GM12878 (cell line): ENCODE results near the gene INHBA. TPM values are rescaled to one million over a fixed set of nuclear protein-coding genes. Genes with fewer than 3 reads are reported as not detected.

Experiments used
- ATAC-seq: fragments of 200-7000 bp; cut with Tn5 transposase; 3 replicates; pipeline ENCODE4 v1.9.1; 2020; ENCODE audit warnings: mild to moderate bottlenecking, moderate library complexity
- BruUV-seq: library from RNA; stranded (reverse); fragments of 400-500 nt; replicated peaks from 2 replicates; lab custom pipeline; 2021; lab: Mats Ljungman, UMichigan
- CTCF ChIA-PET: fragments of 300-600 bp; sonication (Branson Sonifier 250); formaldehyde crosslinking; extraction: SDS; loops from one replicate; lab custom pipeline; 2021; ENCODE audit warnings: inconsistent platforms; lab: Yijun Ruan, JAX
- POLR2A ChIA-PET: fragments of 350-600 bp; formaldehyde crosslinking; extraction: SDS; loops from one replicate; lab custom pipeline; 2021; ENCODE audit warnings: inconsistent platforms; lab: Charles Lee
- RAD21 ChIA-PET: fragments of 300-600 bp; sonication (Branson Sonifier 250); formaldehyde crosslinking; loops from one replicate; lab custom pipeline; 2023; ENCODE audit warnings: antibody characterized with exemption; ENCODE audit not compliant: unreplicated experiment; lab: Charles Lee
- SMC1A ChIA-PET: fragments of 300-600 bp; sonication (Branson Sonifier 250); formaldehyde crosslinking; loops from one replicate; lab custom pipeline; 2023; ENCODE audit not compliant: unreplicated experiment, uncharacterized antibody; lab: Charles Lee
- DNase-seq: peaks from one replicate; pipeline ENCODE4 v3.0.0-alpha.2; 2011; ENCODE audit warnings: low read depth, low spot score
- FAIRE-seq: peaks from 3 replicates; lab custom pipeline; 2011; peaks lifted over from hg19 to GRCh38; lab: Jason Lieb, UNC
- H2AFZ ChIP-seq: 2 replicates; pipeline ENCODE4 v1.6.0; 2011; ENCODE audit warnings: low read depth, low read length, control low read depth; ENCODE audit not compliant: control insufficient read depth
- H3K27ac ChIP-seq: 2 replicates; pipeline ENCODE4 v1.5.1; 2011; ENCODE audit warnings: control low read depth; ENCODE audit not compliant: control insufficient read depth, insufficient read depth
- H3K27me3 ChIP-seq, 2 experiments: replicated peaks in 1 of 2; 2 replicates each; pipeline versions ENCODE4 v1.6.0 to v1.6.1; 2011; ENCODE audit warnings: low read length in 1 of 2; ENCODE audit not compliant: control insufficient read depth in 2 of 2, insufficient read depth in 2 of 2
- H3K36me3 ChIP-seq, 2 experiments: 2 replicates each; pipeline ENCODE4 v1.5.1; 2011; ENCODE audit warnings: low read length in 1 of 2; ENCODE audit not compliant: control insufficient read depth in 2 of 2, insufficient read depth in 2 of 2
- H3K4me1 ChIP-seq: 2 replicates; pipeline ENCODE4 v1.6.1; 2011; ENCODE audit warnings: mild to moderate bottlenecking, low read length, moderate library complexity, mixed read lengths; ENCODE audit not compliant: control insufficient read depth, insufficient read depth
- H3K4me2 ChIP-seq: 2 replicates; pipeline ENCODE4 v1.6.0; 2011; ENCODE audit warnings: control low read depth; ENCODE audit not compliant: control insufficient read depth, insufficient read depth
- H3K4me3 ChIP-seq: fragments of 200-600 bp; sonication (generic); 2 replicates; pipeline ENCODE4 v1.5.1; 2016
- H3K79me2 ChIP-seq: 2 replicates; pipeline ENCODE4 v1.6.0; 2011; ENCODE audit warnings: low read length; ENCODE audit not compliant: control insufficient read depth, insufficient read depth
- H3K9ac ChIP-seq: 2 replicates; pipeline ENCODE4 v1.8.0; 2011; ENCODE audit warnings: low read length, control low read depth, mixed read lengths; ENCODE audit not compliant: control insufficient read depth, insufficient read depth
- H3K9me3 ChIP-seq: replicated peaks from 3 replicates; pipeline ENCODE4 v1.5.1; 2011; ENCODE audit warnings: mild to moderate bottlenecking, low read length; ENCODE audit not compliant: control insufficient read depth, insufficient read depth
- H4K20me1 ChIP-seq: 2 replicates; pipeline ENCODE4 v1.6.0; 2011; ENCODE audit not compliant: control insufficient read depth, insufficient read depth
- CHD1 ChIP-seq: IDR thresholded peaks from 2 replicates; pipeline ENCODE4 v1.6.1; 2012; ENCODE audit warnings: low read depth, low read length, improper control_type of control experiment
- SPI1 ChIP-seq: IDR thresholded peaks from 2 replicates; pipeline ENCODE4 v1.6.1; 2011; ENCODE audit warnings: low read depth, mild to moderate bottlenecking, low read length, moderate library complexity, borderline replicate concordance; ENCODE audit not compliant: insufficient read depth
- STAT3 ChIP-seq: IDR thresholded peaks from 2 replicates; pipeline ENCODE4 v1.6.1; 2011; ENCODE audit warnings: low read depth, low read length, improper control_type of control experiment
- WGBS: methylation state at CpG from one replicate; pipeline ENCODE4 v1.1.6; 2016; ENCODE audit warnings: low lambda C conversion rate; ENCODE audit not compliant: insufficient replicate concordance, insufficient coverage; ENCODE audit errors: missing lambda C conversion rate; 5-methylcytosine and 5-hydroxymethylcytosine counted together
- in situ Hi-C: fragments of 300-500 bp; cut with MboI; formaldehyde crosslinking; loops from 9 replicates; pipeline ENCODE4 v1.14.3; 2018; ENCODE audit warnings: mixed read lengths
- intact Hi-C: fragments of 100-400 bp; cut with micrococcal nuclease; formaldehyde crosslinking; loops from one replicate; pipeline ENCODE4 v1.14.2; 2022; ENCODE audit not compliant: unreplicated experiment
- polyA plus RNA-seq, 11 experiments: library from polyadenylated mRNA; depleted of rRNA in 4 of 11; unstranded in 6 of 11; stranded (reverse) in 5 of 11; fragments of >200 nt; fragmentation: Nextera tagmentation in 4 of 11; fragmentation: Illumina TruSeq in 1 of 11; extraction: Ambion mirVana in 4 of 11; extraction: Trizol in 1 of 11; gene quantifications; 1 replicate in 1 of 11; 2 replicates in 10 of 11; pipeline versions ENCODE4 v1.2.1 to v1.2.3, GENCODE V29; 2011 to 2016; ENCODE audit warnings: inconsistent platforms in 2 of 11, missing spikeins in 2 of 11, low read depth in 1 of 11
- total RNA-seq, 4 experiments: library from RNA; depleted of rRNA in 3 of 4; stranded (reverse); fragments of >200 nt in 3 of 4; fragmentation: Illumina TruSeq in 1 of 4; extraction: Trizol in 1 of 4; gene quantifications; 2 replicates each; pipeline versions ENCODE4 v1.2.1 to v1.2.3, GENCODE V29; 2013 to 2021

Gene INHBA
- total and polyA plus RNA-seq, 10 of the 15 experiments (the other 5 are each of a cell fraction or from before 2014, with no cell fraction given) = 0.04 to 0.05 (median 0.05) TPM; not detected in 6

DNA sequence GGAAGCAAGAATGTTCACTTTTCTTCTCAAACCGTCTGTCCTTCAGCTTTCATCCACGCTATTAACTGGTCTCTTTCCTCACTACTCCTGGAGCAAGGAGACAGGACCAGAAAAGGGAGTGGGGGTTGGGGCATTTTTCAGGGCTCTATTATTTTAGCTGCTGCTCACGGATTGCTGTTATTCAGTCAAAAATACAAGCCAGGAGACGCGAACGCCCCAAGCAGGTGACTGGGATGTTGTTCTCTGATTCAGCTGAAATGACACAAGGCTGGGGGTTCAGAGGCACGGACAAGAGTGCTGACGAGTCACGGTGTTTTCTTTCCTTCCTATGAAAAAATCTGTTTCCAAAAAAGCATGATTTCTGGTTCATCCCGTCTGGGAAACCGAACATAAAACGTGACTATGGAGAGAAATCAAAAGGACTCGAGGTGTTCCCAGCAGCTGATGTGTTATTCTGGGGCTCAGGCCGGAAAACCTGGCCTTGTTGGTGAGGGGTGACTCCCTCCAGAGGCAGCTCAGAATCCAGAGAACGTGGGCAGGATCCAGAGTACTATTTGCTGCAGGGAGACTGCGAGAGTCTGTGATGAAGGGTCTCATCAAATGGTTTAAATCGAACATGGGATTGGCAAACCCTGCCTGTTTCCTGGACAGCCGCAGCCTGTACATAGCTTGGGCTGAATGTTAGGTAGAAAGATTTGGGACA, 3.5 kb upstream of the INHBA start:
- no peak for ATAC-seq
- H3K27me3 ChIP-seq = no peaks in the 10 kb centered on the region
- H3K4me3 ChIP-seq = no peak overlapping the region
- TF ChIP-seq SPI1 (no peak), CHD1 (no peak), STAT3 (no peak)
- CTCF ChIA-PET = interaction anchor here (0.6 to 5.9 kb wide), 17 partner anchors 8 to 1199 kb away, joined by 3 to 56 read pairs (median 5); no protein-coding TSS in a partner anchor
- RAD21 ChIA-PET = interaction anchor here (1.0 to 2.9 kb wide), 8 partner anchors 9 to 703 kb away, joined by 3 to 21 read pairs (median 8); no protein-coding TSS in a partner anchor
- no peak for FAIRE-seq
- H3K79me2 ChIP-seq = no peaks in the 10 kb centered on the region
- POLR2A ChIA-PET = no interaction called here
- H2AFZ ChIP-seq = no peak overlapping the region
- H3K9me3 ChIP-seq = no peaks in the 10 kb centered on the region
- DNase-seq = no peak
- SMC1A ChIA-PET = interaction anchor here (0.8 to 4.4 kb wide), 16 partner anchors 10 to 716 kb away, joined by 3 to 21 read pairs (median 4); no protein-coding TSS in a partner anchor
- 60% methylated on average over 18 of the region's 18 CpGs for WGBS
- H3K4me1 ChIP-seq = peaks cover 11% of the 10 kb centered on the region
- H3K4me2 ChIP-seq = peak overlapping the region; percentile 97; the same call in 1 of the 2 replicates
- no TSS peak for BruUV-seq
- H3K27ac ChIP-seq = no peak overlapping the region
- H3K9ac ChIP-seq = no peak overlapping the region
- in situ Hi-C loops (loop anchor here (10.0 to 25.0 kb wide), 2 partner anchors 1382 to 1819 kb away; no protein-coding TSS in a partner anchor), intact Hi-C loops (loop anchor here (5.0 to 10.0 kb wide), 4 partner anchors 178 to 1812 kb away; partner anchors contain the start of gene CDK13)
- no peaks in the 10 kb centered on the region for H3K36me3 ChIP-seq
- H4K20me1 ChIP-seq = no peaks in the 10 kb centered on the region
